Natural killer cell (primary cell): ENCODE results near the gene C6orf89. TPM values are rescaled to one million over a fixed set of nuclear protein-coding genes. Genes with fewer than 3 reads are reported as not detected.

Source experiments
- ATAC-seq, 3 donors: fragments of 150-1000 bp in 2 of 3; fragments of 200-7000 bp in 1 of 3; cut with Tn5 transposase; 1 replicate in 1 of 3; 2 replicates in 2 of 3; pipeline ENCODE4 v1.10.0; 2021; ENCODE audit warnings: mild to moderate bottlenecking in 2 of 3, moderate library complexity in 2 of 3
- DNase-seq, 2 donors: peaks; one replicate each; pipeline versions ENCODE4 v3.0.0 to v3.0.0-alpha.2; 2013 to 2021; ENCODE audit warnings: mixed read lengths in 1 of 2
- H3K27ac ChIP-seq: one replicate; pipeline ENCODE4 v1.5.1; 2013; ENCODE audit warnings: mild to moderate bottlenecking, low read length
- H3K27me3 ChIP-seq: one replicate; pipeline ENCODE4 v1.6.1; 2013; ENCODE audit warnings: low read length; ENCODE audit not compliant: control insufficient read depth, insufficient read depth
- H3K36me3 ChIP-seq: one replicate; pipeline ENCODE4 v1.6.1; 2013; ENCODE audit warnings: low read length; ENCODE audit not compliant: control insufficient read depth, insufficient read depth
- H3K4me1 ChIP-seq: one replicate; pipeline ENCODE4 v1.6.1; 2013; ENCODE audit warnings: low read length; ENCODE audit not compliant: control insufficient read depth, insufficient read depth
- H3K4me3 ChIP-seq: one replicate; pipeline ENCODE4 v1.5.1; 2013; ENCODE audit warnings: low read length
- H3K9me3 ChIP-seq: one replicate; pipeline ENCODE4 v1.6.1; 2013; ENCODE audit warnings: low read length; ENCODE audit not compliant: control insufficient read depth, insufficient read depth
- H3K27ac Mint-ChIP-seq, 2 donors: one replicate each; pipeline ENCODE4 v1.8.0; 2022; ENCODE audit warnings: mild to moderate bottlenecking in 2 of 2, mixed read lengths in 2 of 2, moderate library complexity in 1 of 2
- H3K27me3 Mint-ChIP-seq, 2 donors: one replicate each; pipeline ENCODE4 v1.8.0; 2022; ENCODE audit warnings: low read depth in 2 of 2, mixed read lengths in 2 of 2
- H3K36me3 Mint-ChIP-seq: one replicate; pipeline ENCODE4 v1.8.0; 2022; ENCODE audit warnings: mixed read lengths
- H3K4me1 Mint-ChIP-seq, 2 donors: one replicate each; pipeline ENCODE4 v1.8.0; 2022; ENCODE audit warnings: mixed read lengths in 2 of 2
- H3K4me3 Mint-ChIP-seq: one replicate; pipeline ENCODE4 v1.8.0; 2022; ENCODE audit warnings: mild to moderate bottlenecking, moderate library complexity, mixed read lengths
- H3K9me3 Mint-ChIP-seq, 2 donors: one replicate each; pipeline ENCODE4 v1.8.0; 2022; ENCODE audit warnings: mixed read lengths in 2 of 2
- CTCF ChIP-seq: fragments of 200-600 bp; IDR thresholded peaks from one replicate; pipeline ENCODE4 v1.8.0; 2022; ENCODE audit warnings: antibody characterized with exemption
- WGBS: methylation state at CpG from one replicate; pipeline ENCODE4 v1.1.7; 2013; ENCODE audit warnings: missing lambda C conversion rate; ENCODE audit not compliant: insufficient coverage; 5-methylcytosine and 5-hydroxymethylcytosine counted together
- intact Hi-C: fragments of 100-400 bp; cut with micrococcal nuclease; formaldehyde crosslinking; loops from one replicate; pipeline ENCODE4 v1.14.2; 2022
- total RNA-seq, 4 donors: library from RNA; stranded (reverse); fragments of 120-200 nt in 1 of 4; gene quantifications; one replicate each; pipeline versions ENCODE4 v1.2.3 to v1.2.4, GENCODE V29; 2013 to 2022

The C6orf89 gene
- total RNA-seq, 3 donors from 2014 or later (not counting 1 experiment from before 2014, with no cell fraction given) = 34.3 to 47.0 (median 46.3) TPM

DNA sequence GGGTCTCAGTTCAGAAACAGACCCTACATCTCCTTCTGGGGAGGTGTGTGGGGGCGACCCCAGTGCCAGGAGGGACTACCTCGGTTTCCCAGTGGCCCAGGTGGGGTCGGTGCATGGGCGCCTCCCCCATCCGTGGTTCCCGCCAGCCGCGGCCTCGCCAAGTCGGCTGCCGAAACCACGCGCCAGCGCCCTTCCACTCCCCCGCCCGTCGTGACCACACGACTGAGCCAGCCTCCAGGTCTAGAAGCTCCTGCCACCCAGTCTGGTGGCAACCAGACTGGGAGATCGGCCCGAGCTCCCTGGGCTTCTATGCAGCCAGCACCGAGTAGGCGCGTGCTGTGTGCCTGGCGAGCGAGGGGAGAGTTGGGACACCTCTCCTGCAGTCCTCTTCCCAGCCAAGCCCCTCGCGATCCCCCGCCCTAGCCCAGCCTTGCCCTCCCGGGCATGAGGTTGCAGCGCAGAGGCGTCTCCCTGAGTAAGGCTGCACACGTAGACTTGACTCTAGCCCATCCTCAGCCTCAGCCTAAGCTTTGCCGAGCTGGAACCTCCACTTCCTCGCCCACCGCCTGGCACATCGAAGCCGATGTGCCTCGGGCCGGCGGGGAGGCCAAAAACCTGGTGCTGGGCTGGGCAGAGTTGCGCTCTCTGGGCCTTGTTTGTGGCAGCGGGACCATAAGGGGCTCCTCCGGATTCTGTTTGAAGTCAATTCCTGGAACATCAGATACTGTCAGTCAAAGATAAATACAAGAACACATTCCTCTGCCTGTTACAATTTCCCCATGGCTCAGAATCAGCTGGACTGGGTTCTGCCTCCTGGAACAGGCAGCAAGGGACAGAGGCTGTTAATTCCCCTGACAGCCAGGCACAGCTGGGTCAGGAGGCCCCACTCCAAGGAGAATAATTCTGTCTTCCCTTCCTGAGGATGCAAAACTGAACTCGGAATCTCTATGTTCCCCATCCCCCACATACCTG is 45.0 kb upstream of the C6orf89 start:
- no peaks in the 10 kb centered on the region for H3K9me3 Mint-ChIP-seq
- H3K36me3 ChIP-seq = no peaks in the 10 kb centered on the region
- peak overlapping the region; percentile 74 for H3K4me3 Mint-ChIP-seq
- peak overlapping the region; percentile 21 for H3K4me3 ChIP-seq
- no peaks in the 10 kb centered on the region for H3K9me3 ChIP-seq
- peak overlapping the region in 1 of 2 donors; percentile 40 for H3K27ac Mint-ChIP-seq
- TF ChIP-seq CTCF = no peak
- no peak overlapping the region for H3K27ac ChIP-seq
- intact Hi-C loops = no loop called here
- peaks cover 22% of the 10 kb centered on the region for H3K4me1 ChIP-seq
- WGBS = 22% methylated on average over 44 of the region's 44 CpGs
- H3K36me3 Mint-ChIP-seq = no peaks in the 10 kb centered on the region
- DNase-seq (peak; percentile 43 to 59), ATAC-seq (peak; percentile 68 to 86 (median 78))
- H3K27me3 Mint-ChIP-seq = peaks cover 35 to 40% of the 10 kb centered on the region in 2 donors
- H3K27me3 ChIP-seq = peaks cover 29% of the 10 kb centered on the region
- peaks cover 6 to 21% of the 10 kb centered on the region in 2 donors for H3K4me1 Mint-ChIP-seq

DNA sequence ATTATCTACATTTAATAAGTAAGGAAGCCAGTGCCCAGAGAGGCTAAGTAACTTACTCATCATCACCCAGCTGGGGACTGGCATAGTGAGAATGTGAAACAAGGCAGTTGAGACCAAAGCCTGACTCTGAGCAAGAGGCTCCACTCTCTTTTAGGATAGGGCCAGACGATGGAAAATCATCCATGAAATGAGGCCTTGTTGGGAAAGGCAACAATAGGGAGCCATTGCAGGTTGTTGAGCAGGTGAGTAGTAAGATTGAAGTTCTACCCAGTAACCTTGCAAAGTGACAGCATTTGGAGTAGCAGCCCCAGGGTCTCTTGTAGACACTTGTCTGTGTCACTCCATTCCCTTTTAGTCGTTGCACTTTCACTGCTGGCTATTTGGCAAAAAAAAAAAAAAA is 44.0 kb upstream of the C6orf89 start:
- ATAC-seq (no peak), DNase-seq (no peak)
- no peaks in the 10 kb centered on the region for H3K9me3 Mint-ChIP-seq
- H3K36me3 ChIP-seq = no peaks in the 10 kb centered on the region
- 100% methylated on average over 1 of the region's 2 CpGs for WGBS
- no peaks in the 10 kb centered on the region for H3K9me3 ChIP-seq
- H3K27ac ChIP-seq = no peak overlapping the region
- TF ChIP-seq CTCF = no peak
- H3K27me3 Mint-ChIP-seq = peaks cover 29 to 36% of the 10 kb centered on the region in 2 donors
- no peaks in the 10 kb centered on the region for H3K36me3 Mint-ChIP-seq
- no peak overlapping the region for H3K4me3 Mint-ChIP-seq
- H3K27ac Mint-ChIP-seq = no peak overlapping the region
- intact Hi-C loops = no loop called here
- peaks cover 29% of the 10 kb centered on the region for H3K27me3 ChIP-seq
- peaks cover 6 to 21% of the 10 kb centered on the region in 2 donors for H3K4me1 Mint-ChIP-seq
- peaks cover 22% of the 10 kb centered on the region for H3K4me1 ChIP-seq
- no peak overlapping the region for H3K4me3 ChIP-seq

GRCh38 chr6:36843170-36843569 is 42.6 kb upstream of the C6orf89 start:
- no peaks in the 10 kb centered on the region for H3K36me3 Mint-ChIP-seq
- no peaks in the 10 kb centered on the region for H3K9me3 ChIP-seq
- no peak overlapping the region for H3K4me3 ChIP-seq
- no peak overlapping the region for H3K27ac Mint-ChIP-seq
- intact Hi-C loops = no loop called here
- no peaks in the 10 kb centered on the region for H3K9me3 Mint-ChIP-seq
- no peak for DNase-seq
- peaks cover 25% of the 10 kb centered on the region for H3K27me3 ChIP-seq
- no peak overlapping the region for H3K27ac ChIP-seq
- no peak overlapping the region for H3K4me3 Mint-ChIP-seq
- TF ChIP-seq CTCF = no peak
- no peaks in the 10 kb centered on the region for H3K36me3 ChIP-seq
- ATAC-seq = no peak
- peaks cover 22% of the 10 kb centered on the region for H3K4me1 ChIP-seq
- H3K4me1 Mint-ChIP-seq = peaks cover 6 to 21% of the 10 kb centered on the region in 2 donors
- WGBS = 94% methylated on average over 4 of the region's 4 CpGs
- H3K27me3 Mint-ChIP-seq = peaks cover 17 to 26% of the 10 kb centered on the region in 2 donors
